Panc1 (cell line): Measurements from ENCODE around the gene BAIAP3. TPM values are rescaled to one million over a fixed set of nuclear protein-coding genes. Genes with fewer than 3 reads are reported as not detected.

Experiments used
- ATAC-seq: fragments of 200-7000 bp; cut with Tn5 transposase; 2 replicates; pipeline ENCODE4 v1.9.1; 2020; ENCODE audit warnings: mild to moderate bottlenecking, moderate library complexity
- BruUV-seq: library from RNA; stranded (reverse); fragments of 400-500 nt; replicated peaks from 2 replicates; lab custom pipeline; 2021; lab: Mats Ljungman, UMichigan
- CTCF ChIA-PET: fragments of 300-600 bp; sonication (Branson Sonifier 250); formaldehyde crosslinking; loops from one replicate; lab custom pipeline; 2022; ENCODE audit warnings: antibody characterized with exemption; lab: Charles Lee
- POLR2A ChIA-PET: fragments of 300-600 bp; sonication (Branson Sonifier 250); formaldehyde crosslinking; loops from one replicate; lab custom pipeline; 2022; ENCODE audit warnings: antibody characterized with exemption; lab: Charles Lee
- DNase-seq: peaks from one replicate; pipeline ENCODE4 v3.0.0-alpha.2; 2010; ENCODE audit warnings: low read depth, low spot score
- H3K27ac ChIP-seq: 2 replicates; pipeline ENCODE4 v1.5.1; 2011; ENCODE audit warnings: mild to moderate bottlenecking, low read length, inconsistent platforms
- H3K27me3 ChIP-seq: fragments of 200-500 bp; sonication (Bioruptor generic); 2 replicates; pipeline ENCODE4 v1.6.0; 2014; ENCODE audit warnings: low read length, inconsistent platforms; ENCODE audit not compliant: control insufficient read depth, insufficient read depth
- H3K36me3 ChIP-seq: fragments of 200-500 bp; sonication (Bioruptor generic); 2 replicates; pipeline ENCODE4 v1.5.1; 2014; ENCODE audit warnings: inconsistent platforms, mild to moderate bottlenecking, low read length, moderate library complexity; ENCODE audit not compliant: control insufficient read depth, insufficient read depth
- H3K4me1 ChIP-seq: 2 replicates; pipeline ENCODE4 v1.5.1; 2011; ENCODE audit warnings: inconsistent platforms, mild to moderate bottlenecking, low read length, moderate library complexity; ENCODE audit not compliant: control insufficient read depth, insufficient read depth
- H3K4me3 ChIP-seq, 2 experiments: 2 replicates each; pipeline ENCODE4 v1.5.1; 2011 to 2012; ENCODE audit warnings: low read depth in 2 of 2, low read length in 2 of 2, mild to moderate bottlenecking in 2 of 2, inconsistent platforms in 1 of 2, moderate library complexity in 1 of 2
- H3K9me3 ChIP-seq: fragments of 200-500 bp; sonication (Bioruptor generic); 2 replicates; pipeline ENCODE4 v1.5.1; 2014; ENCODE audit warnings: low read depth, mild to moderate bottlenecking, inconsistent platforms, low read length, moderate library complexity; ENCODE audit not compliant: control insufficient read depth, insufficient read depth
- POLR2AphosphoS5 ChIP-seq: IDR thresholded peaks from 2 replicates; pipeline ENCODE4 v1.6.1; 2012; ENCODE audit warnings: mild to moderate bottlenecking, low read depth, low read length, moderate library complexity
- SIN3A ChIP-seq: IDR thresholded peaks from 2 replicates; pipeline ENCODE4 v1.6.1; 2012; ENCODE audit warnings: low read depth, mild to moderate bottlenecking, low read length, moderate library complexity, borderline replicate concordance; ENCODE audit not compliant: insufficient read depth
- TCF7L2 ChIP-seq: IDR thresholded peaks from 2 replicates; pipeline ENCODE4 v1.6.1; 2011; ENCODE audit warnings: mild to moderate bottlenecking, low read depth, low read length, inconsistent platforms
- in situ Hi-C: cut with HindIII; loops from 2 replicates; pipeline ENCODE4 v1.10.0; 2016; ENCODE audit warnings: low sequenced_read_pairs, low pct_unique_long_range_greater_than_20kb
- intact Hi-C: fragments of 100-400 bp; cut with micrococcal nuclease; formaldehyde crosslinking; loops from one replicate; pipeline ENCODE4 v1.10.0; 2022; ENCODE audit not compliant: unreplicated experiment
- total RNA-seq: library from RNA; stranded (reverse); gene quantifications from one replicate; pipeline ENCODE4 v1.2.1, GENCODE V29; 2021; ENCODE audit not compliant: unreplicated experiment
- TF ChIP-seq, protein P1 (sequence below), 2 experiments: IDR thresholded peaks; 2 replicates each; pipeline ENCODE4 v1.6.1; 2011 to 2012; ENCODE audit warnings: low read depth in 2 of 2, control low read depth in 1 of 2, low read length in 1 of 2, mild to moderate bottlenecking in 1 of 2, moderate library complexity in 1 of 2; ENCODE audit not compliant: insufficient read depth in 1 of 2
- TF ChIP-seq, protein P2 (sequence below): fragments of 450-650 bp; IDR thresholded peaks from 2 replicates; pipeline ENCODE4 v1.5.1; 2017; ENCODE audit warnings: mild to moderate bottlenecking

BAIAP3 gene
- total RNA-seq, 1 experiment from 2014 or later: 9.4 TPM

DNA sequence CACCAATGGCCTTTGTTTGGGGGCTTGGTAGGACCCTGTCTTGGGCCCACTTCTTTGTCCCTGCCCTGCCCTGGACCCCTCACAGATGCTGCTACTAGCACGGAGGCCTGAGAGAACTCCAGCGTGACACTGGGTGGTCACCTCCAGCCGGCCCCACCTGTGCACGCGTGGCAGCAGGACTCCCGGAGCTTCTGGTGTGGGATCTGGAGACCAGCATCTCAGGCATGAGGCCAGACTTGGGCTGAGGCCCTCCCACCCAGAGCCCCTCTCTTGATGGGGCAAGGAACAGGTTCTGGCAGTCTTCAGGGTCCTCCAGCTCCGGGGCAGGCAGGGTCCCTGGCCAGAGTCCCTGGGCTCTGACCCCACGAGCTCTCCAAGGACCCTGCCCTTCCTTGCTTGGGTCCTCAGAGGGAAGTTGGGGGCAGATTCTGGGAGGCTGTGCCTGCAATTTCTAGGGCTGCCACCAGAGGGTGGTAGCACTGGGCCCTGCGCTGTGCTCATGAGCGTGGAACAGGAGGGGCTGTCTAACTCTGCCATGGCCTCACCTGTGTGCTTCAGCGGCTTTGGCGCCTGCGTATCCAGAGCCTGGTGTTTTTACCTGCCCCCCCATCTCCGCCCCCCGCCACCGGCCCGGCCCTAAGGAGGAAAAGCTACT is 3.1 kb upstream of the BAIAP3 start:
- Histone ChIP-seq H3K4me1 (peaks cover 17% of the 10 kb centered on the region), H3K36me3 (no peaks in the 10 kb centered on the region), H3K27me3 (no peaks in the 10 kb centered on the region), H3K9me3 (no peaks in the 10 kb centered on the region), H3K4me3 (no peak overlapping the region), H3K27ac (no peak overlapping the region)
- ATAC-seq: peak; percentile 49
- BruUV-seq: no TSS peak
- ChIA-PET POLR2A (interaction anchor here (0.6 kb wide), 1 partner anchor 55 kb away, joined by 3 read pairs; no protein-coding TSS in a partner anchor), CTCF (interaction anchor here (0.6 to 1.2 kb wide), 12 partner anchors 12 to 1272 kb away, joined by 3 to 11 read pairs (median 6); no protein-coding TSS in a partner anchor)
- TF ChIP-seq, protein P1, sequence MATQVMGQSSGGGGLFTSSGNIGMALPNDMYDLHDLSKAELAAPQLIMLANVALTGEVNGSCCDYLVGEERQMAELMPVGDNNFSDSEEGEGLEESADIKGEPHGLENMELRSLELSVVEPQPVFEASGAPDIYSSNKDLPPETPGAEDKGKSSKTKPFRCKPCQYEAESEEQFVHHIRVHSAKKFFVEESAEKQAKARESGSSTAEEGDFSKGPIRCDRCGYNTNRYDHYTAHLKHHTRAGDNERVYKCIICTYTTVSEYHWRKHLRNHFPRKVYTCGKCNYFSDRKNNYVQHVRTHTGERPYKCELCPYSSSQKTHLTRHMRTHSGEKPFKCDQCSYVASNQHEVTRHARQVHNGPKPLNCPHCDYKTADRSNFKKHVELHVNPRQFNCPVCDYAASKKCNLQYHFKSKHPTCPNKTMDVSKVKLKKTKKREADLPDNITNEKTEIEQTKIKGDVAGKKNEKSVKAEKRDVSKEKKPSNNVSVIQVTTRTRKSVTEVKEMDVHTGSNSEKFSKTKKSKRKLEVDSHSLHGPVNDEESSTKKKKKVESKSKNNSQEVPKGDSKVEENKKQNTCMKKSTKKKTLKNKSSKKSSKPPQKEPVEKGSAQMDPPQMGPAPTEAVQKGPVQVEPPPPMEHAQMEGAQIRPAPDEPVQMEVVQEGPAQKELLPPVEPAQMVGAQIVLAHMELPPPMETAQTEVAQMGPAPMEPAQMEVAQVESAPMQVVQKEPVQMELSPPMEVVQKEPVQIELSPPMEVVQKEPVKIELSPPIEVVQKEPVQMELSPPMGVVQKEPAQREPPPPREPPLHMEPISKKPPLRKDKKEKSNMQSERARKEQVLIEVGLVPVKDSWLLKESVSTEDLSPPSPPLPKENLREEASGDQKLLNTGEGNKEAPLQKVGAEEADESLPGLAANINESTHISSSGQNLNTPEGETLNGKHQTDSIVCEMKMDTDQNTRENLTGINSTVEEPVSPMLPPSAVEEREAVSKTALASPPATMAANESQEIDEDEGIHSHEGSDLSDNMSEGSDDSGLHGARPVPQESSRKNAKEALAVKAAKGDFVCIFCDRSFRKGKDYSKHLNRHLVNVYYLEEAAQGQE (IDR thresholded peaks at IDR 0.05; ENCODE audit: insufficient read depth in 1 of 2, low read depth in 2 of 2, low read length in 1 of 2): no peak
- TF ChIP-seq, protein P2, sequence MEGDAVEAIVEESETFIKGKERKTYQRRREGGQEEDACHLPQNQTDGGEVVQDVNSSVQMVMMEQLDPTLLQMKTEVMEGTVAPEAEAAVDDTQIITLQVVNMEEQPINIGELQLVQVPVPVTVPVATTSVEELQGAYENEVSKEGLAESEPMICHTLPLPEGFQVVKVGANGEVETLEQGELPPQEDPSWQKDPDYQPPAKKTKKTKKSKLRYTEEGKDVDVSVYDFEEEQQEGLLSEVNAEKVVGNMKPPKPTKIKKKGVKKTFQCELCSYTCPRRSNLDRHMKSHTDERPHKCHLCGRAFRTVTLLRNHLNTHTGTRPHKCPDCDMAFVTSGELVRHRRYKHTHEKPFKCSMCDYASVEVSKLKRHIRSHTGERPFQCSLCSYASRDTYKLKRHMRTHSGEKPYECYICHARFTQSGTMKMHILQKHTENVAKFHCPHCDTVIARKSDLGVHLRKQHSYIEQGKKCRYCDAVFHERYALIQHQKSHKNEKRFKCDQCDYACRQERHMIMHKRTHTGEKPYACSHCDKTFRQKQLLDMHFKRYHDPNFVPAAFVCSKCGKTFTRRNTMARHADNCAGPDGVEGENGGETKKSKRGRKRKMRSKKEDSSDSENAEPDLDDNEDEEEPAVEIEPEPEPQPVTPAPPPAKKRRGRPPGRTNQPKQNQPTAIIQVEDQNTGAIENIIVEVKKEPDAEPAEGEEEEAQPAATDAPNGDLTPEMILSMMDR: peak; percentile 93
- DNase-seq: no peak
- in situ Hi-C loops (no loop called here), intact Hi-C loops (no loop called here)

DNA sequence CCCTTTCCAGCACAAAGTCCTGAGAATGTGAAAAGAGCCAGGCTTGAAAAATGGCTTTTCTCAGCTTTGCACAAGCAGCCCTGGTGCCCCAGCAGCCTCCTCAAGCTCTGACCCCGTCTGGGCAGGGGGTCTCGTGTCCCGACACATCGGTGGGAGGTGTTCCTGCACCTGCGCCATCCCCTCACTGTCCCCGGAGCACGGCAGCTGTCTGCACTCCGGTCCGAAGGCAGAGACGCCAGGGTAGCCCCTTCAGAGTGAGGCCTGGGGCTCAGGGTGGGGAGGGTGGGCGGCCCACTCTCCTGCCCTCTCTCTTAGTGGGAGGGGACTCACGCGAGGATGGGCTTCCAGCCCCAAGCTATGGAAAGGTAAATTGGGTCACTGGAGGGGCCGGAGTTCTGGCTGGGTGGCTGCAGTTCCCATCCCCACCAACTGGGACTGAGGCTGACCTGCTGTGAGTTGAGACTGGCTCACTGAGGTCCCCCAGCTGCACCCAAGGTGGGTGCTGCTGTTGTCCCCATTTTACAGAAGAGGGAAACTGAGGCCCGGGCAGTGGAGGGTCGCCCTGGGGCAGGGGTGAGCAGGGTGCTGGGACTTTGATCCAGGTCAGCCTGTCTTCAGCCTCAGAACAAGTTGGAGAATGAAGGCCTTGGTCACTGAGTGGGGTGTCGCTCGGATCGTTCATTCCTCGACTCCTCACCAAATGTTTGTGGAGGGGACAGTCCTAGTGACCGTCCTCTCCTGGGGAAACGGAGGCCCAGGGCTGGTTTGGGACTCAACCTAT is 2.3 kb upstream of the BAIAP3 start:
- CTCF ChIA-PET: interaction anchor here (0.6 to 1.2 kb wide), 10 partner anchors 11 to 1272 kb away, joined by 3 to 11 read pairs (median 6); no protein-coding TSS in a partner anchor
- H3K36me3 ChIP-seq: no peaks in the 10 kb centered on the region
- intact Hi-C loops (no loop called here), in situ Hi-C loops (no loop called here)
- no TSS peak for BruUV-seq
- DNase-seq: no peak
- H3K4me3 ChIP-seq: peak overlapping the region in 1 of 2 experiments; percentile 43; a peak in 2 of 4 replicates
- H3K9me3 ChIP-seq: no peaks in the 10 kb centered on the region
- POLR2A ChIA-PET: interaction anchor here (0.6 kb wide), 1 partner anchor 62 kb away, joined by 6 read pairs; no protein-coding TSS in a partner anchor
- peak overlapping the region; percentile 57; the same call in 1 of the 2 replicates for H3K27ac ChIP-seq
- ATAC-seq: peak; percentile 4
- H3K4me1 ChIP-seq: peaks cover 17% of the 10 kb centered on the region
- H3K27me3 ChIP-seq: no peaks in the 10 kb centered on the region
- TF ChIP-seq TCF7L2: no peak
- TF ChIP-seq, protein P1 (IDR thresholded peaks at IDR 0.05; ENCODE audit: insufficient read depth in 1 of 2, low read depth in 2 of 2, low read length in 1 of 2): no peak
- no peak for TF ChIP-seq SIN3A
- TF ChIP-seq POLR2AphosphoS5: no peak
- TF ChIP-seq, protein P2: no peak; the same call in 1 of the 2 replicates
